BLaER1 (cell line): ENCODE measurements around the gene PTPRD.

Experiments
- H3K27ac ChIP-seq: shearing (Covaris generic); formaldehyde crosslinking; 2 replicates; pipeline ENCODE4 v1.8.1; 2022
- H3K27me3 ChIP-seq: shearing (Covaris generic); formaldehyde crosslinking; 2 replicates; pipeline ENCODE4 v1.8.1; 2022
- H3K36me3 ChIP-seq: shearing (Covaris generic); formaldehyde crosslinking; 2 replicates; pipeline ENCODE4 v1.8.1; 2022
- H3K4me1 ChIP-seq: shearing (Covaris generic); formaldehyde crosslinking; 2 replicates; pipeline ENCODE4 v1.8.1; 2022
- H3K4me2 ChIP-seq: shearing (Covaris generic); formaldehyde crosslinking; 2 replicates; pipeline ENCODE4 v1.8.1; 2022
- H3K4me3 ChIP-seq: shearing (Covaris generic); formaldehyde crosslinking; 2 replicates; pipeline ENCODE4 v1.8.1; 2022
- H3K9ac ChIP-seq: shearing (Covaris generic); formaldehyde crosslinking; 2 replicates; pipeline ENCODE4 v1.8.1; 2022
- H3K9me3 ChIP-seq: shearing (Covaris generic); formaldehyde crosslinking; 2 replicates; pipeline ENCODE4 v1.8.1; 2022
- H4K20me1 ChIP-seq: shearing (Covaris generic); formaldehyde crosslinking; 2 replicates; pipeline ENCODE4 v1.8.1; 2022
- Cebpa-rat ChIP-seq: shearing (Covaris generic); IDR thresholded peaks from 2 replicates; pipeline ENCODE4 v1.8.1; 2022

PTPRD gene

DNA sequence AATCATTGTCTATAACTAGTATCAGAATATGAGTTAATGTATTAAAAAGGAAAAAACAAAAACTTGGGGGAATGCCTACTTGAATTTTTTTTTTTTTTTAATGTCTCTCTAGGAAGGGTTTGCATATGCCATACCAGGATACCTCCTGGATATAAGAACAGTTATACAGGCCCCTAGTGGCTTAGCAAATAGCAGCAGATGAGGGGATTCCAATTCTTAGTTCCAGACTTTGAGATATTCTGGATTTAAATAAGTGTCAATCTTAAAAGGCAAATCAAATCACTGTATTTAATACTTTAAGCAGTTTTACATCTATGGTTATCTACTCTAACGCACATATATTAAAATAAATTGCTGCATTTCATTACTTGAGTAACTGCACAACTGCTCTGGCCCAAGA lies 1757.8 kb downstream of the PTPRD start:
- H4K20me1 ChIP-seq: no peaks in the 10 kb centered on the region
- H3K4me3 ChIP-seq: no peak overlapping the region
- H3K36me3 ChIP-seq: no peaks in the 10 kb centered on the region
- peaks cover 25% of the 10 kb centered on the region for H3K4me1 ChIP-seq
- no peak for TF ChIP-seq Cebpa-rat
- H3K9ac ChIP-seq: no peak overlapping the region
- H3K27ac ChIP-seq: no peak overlapping the region
- H3K27me3 ChIP-seq: no peaks in the 10 kb centered on the region
- H3K4me2 ChIP-seq: peak overlapping the region; percentile 84; the same call in 1 of the 2 replicates
- H3K9me3 ChIP-seq: no peaks in the 10 kb centered on the region

DNA sequence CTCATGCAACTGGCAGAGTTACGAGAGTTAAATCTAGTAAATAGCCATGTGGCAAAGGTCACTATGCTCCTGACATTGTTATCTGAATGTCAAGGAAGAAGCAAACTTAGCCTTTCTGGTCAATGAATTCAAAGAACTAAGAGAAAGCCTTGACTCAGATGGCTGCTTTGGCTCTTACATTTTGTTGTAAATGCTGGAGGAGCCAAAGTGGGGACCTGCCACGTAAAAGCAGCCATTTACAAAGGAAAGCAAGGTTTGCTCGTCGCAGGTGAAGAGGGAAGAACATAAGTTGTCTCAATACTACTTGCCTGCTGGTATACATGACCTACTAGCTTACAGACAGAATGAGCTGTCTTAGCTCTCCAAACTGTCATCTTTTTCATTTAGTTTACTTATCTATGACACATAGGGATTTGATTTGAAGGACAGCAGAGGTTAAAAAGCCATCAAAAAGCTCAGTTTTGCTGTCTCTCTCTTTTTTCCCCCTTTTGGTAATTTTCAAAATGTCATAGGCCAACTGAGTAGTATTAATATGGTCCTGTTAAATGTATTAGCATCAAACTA lies 1760.4 kb downstream of the PTPRD start:
- Histone ChIP-seq H4K20me1 (no peaks in the 10 kb centered on the region), H3K9ac (no peak overlapping the region), H3K36me3 (no peaks in the 10 kb centered on the region), H3K4me1 (peaks cover 19% of the 10 kb centered on the region), H3K4me2 (no peak overlapping the region), H3K4me3 (no peak overlapping the region), H3K27ac (no peak overlapping the region), H3K9me3 (no peaks in the 10 kb centered on the region), H3K27me3 (no peaks in the 10 kb centered on the region)
- no peak for TF ChIP-seq Cebpa-rat

DNA sequence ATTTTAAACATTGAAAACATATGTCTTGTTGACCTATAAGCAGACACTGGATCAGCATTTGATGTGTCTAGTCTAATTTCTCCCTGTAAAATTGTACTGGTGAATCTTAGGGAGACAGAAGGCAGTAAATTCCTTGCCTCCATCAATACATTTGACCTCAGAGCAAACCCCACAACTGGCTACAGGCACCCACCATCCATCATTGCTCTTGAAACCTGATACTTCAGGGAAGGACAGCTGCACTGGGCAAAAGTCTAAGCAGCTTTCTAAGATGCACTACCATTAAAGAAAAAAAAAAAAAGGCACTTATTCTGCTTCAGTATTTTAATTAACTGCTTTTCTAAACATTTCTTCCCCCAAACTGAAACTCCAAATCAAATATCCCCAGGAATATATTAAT lies 1761.9 kb downstream of the PTPRD start:
- H3K27ac ChIP-seq: no peak overlapping the region
- H4K20me1 ChIP-seq: no peaks in the 10 kb centered on the region
- no peaks in the 10 kb centered on the region for H3K9me3 ChIP-seq
- H3K4me3 ChIP-seq: no peak overlapping the region
- peaks cover 7% of the 10 kb centered on the region for H3K4me1 ChIP-seq
- TF ChIP-seq Cebpa-rat: no peak
- H3K27me3 ChIP-seq: no peaks in the 10 kb centered on the region
- no peak overlapping the region for H3K9ac ChIP-seq
- H3K4me2 ChIP-seq: no peak overlapping the region
- H3K36me3 ChIP-seq: no peaks in the 10 kb centered on the region

DNA sequence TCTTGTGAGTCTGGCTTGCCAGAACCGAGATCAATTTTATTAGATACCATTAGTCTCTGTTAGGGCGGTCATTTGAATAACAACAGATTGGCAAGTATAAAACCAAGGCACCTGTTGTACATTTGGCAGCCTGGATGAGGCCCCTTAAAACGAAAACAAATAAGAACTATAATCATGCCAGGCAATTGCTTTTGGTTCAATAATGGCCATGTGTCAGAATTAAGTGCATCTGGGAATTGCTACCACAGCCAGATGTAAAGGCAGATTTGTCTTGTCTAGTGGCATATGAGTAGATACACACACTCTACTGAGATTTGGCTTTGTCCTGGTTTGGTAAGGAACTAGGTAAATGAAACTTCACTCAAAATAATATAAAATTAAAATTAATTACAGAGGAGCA lies 1767.0 kb downstream of the PTPRD start:
- Histone ChIP-seq H3K9me3 (no peaks in the 10 kb centered on the region), H3K27me3 (no peaks in the 10 kb centered on the region), H4K20me1 (no peaks in the 10 kb centered on the region), H3K4me2 (no peak overlapping the region), H3K9ac (no peak overlapping the region), H3K4me3 (no peak overlapping the region), H3K27ac (no peak overlapping the region), H3K36me3 (no peaks in the 10 kb centered on the region), H3K4me1 (no peaks in the 10 kb centered on the region)
- no peak for TF ChIP-seq Cebpa-rat

DNA sequence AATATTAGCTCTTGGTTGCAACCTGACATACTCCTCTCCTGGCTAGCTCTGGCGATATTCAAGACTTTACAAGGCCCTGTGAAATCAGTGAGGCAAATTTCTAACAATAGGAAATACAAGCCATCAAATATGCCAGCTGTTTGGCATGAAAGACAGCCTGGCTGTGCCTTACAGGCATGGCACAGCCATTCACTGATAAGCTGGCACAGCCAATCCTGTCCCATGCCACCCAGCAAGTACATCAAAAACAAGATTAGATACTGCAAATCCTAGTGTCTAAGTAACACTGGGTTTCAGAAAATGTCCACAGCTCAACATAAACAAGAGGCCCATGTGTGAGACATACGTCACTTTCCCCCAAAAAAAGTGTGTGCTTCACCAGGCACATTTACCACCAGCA lies 1767.4 kb downstream of the PTPRD start:
- Histone ChIP-seq H3K9me3 (no peaks in the 10 kb centered on the region), H3K4me1 (no peaks in the 10 kb centered on the region), H3K4me3 (no peak overlapping the region), H3K4me2 (no peak overlapping the region), H3K27ac (no peak overlapping the region), H4K20me1 (no peaks in the 10 kb centered on the region), H3K9ac (no peak overlapping the region), H3K36me3 (no peaks in the 10 kb centered on the region), H3K27me3 (no peaks in the 10 kb centered on the region)
- no peak for TF ChIP-seq Cebpa-rat

DNA sequence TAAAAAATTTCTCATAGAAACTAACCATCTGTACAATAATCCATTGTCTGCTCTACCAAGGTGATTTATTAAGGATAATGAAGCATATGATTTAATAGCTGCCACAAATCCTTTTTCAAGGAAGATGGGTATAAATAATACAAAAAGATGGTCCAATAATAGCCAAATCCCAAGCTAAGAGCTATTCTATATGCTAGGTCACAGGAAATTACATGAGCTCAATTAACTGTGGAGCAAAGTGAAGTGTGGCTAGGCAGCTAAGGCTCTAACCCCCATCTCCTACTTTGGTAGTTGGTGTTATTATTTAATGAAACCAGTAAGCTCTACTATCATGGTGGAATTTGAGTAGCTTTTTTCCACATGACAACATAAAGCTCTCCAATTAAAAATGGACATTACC lies 1768.3 kb downstream of the PTPRD start:
- no peaks in the 10 kb centered on the region for H3K27me3 ChIP-seq
- no peak for TF ChIP-seq Cebpa-rat
- H3K9ac ChIP-seq: no peak overlapping the region
- H3K4me3 ChIP-seq: no peak overlapping the region
- H3K27ac ChIP-seq: no peak overlapping the region
- no peaks in the 10 kb centered on the region for H4K20me1 ChIP-seq
- H3K9me3 ChIP-seq: no peaks in the 10 kb centered on the region
- H3K4me1 ChIP-seq: no peaks in the 10 kb centered on the region
- H3K4me2 ChIP-seq: no peak overlapping the region
- H3K36me3 ChIP-seq: no peaks in the 10 kb centered on the region

DNA sequence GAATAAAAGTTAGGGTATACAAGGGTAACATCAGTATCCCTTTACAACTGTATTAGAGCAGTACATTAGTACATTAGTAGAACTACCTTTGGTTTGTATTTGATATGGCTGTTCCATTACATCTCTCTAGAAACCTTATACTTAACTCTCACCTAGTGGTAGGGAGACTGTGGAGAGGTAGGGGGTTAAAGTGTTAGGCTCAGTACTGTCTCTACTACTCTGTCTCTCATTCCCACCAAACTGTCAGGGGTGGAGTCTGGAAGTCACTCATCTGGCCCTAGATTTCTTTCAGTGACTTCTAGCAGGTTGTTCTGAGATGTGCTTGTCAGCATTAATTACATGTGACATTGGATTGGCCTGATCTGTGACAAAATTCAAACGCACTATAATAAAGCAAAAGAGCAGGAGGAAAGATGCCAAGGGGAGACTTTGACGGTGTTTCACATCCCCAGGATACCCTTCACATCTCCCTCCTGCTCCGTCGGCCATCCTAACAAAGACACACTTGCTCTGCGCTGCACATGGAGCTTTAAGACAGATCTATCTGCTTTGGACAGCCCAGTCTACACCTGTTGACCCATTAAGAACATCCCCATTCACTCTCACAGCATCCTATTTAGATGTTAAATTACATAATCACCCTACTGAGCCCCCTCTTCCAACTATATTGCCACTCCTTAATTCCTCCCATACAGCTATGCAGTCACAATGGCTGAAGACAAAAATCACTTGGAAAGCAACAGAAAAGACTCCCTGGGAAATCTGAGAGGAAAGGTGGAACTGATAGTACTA lies 1770.2 kb downstream of the PTPRD start:
- H3K27me3 ChIP-seq: no peaks in the 10 kb centered on the region
- H3K4me2 ChIP-seq: no peak overlapping the region
- H3K9me3 ChIP-seq: no peaks in the 10 kb centered on the region
- no peak overlapping the region for H3K27ac ChIP-seq
- no peaks in the 10 kb centered on the region for H4K20me1 ChIP-seq
- H3K4me1 ChIP-seq: no peaks in the 10 kb centered on the region
- no peak for TF ChIP-seq Cebpa-rat
- H3K4me3 ChIP-seq: no peak overlapping the region
- no peaks in the 10 kb centered on the region for H3K36me3 ChIP-seq
- no peak overlapping the region for H3K9ac ChIP-seq

DNA sequence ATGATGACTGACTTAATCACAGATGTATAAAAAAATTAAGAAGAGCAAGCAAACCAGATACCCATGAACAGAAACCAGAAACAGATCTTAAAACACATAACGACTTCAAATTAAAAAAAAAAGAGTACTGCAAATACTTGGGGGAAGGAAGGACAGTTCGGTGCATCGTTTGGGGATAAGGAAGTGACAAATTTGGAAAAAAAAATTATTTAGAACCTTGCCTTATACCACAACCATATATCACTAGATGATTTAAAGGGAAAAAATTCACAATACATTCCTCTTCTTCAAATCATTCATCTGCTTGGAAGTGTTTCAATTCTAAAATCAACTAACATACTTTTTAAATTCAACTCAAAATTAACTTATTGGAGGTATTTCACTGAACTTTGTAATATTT lies 1774.7 kb downstream of the PTPRD start:
- Histone ChIP-seq H3K9ac (no peak overlapping the region), H3K9me3 (no peaks in the 10 kb centered on the region), H3K4me3 (no peak overlapping the region), H4K20me1 (no peaks in the 10 kb centered on the region), H3K27me3 (no peaks in the 10 kb centered on the region), H3K27ac (no peak overlapping the region), H3K36me3 (no peaks in the 10 kb centered on the region), H3K4me1 (no peaks in the 10 kb centered on the region), H3K4me2 (no peak overlapping the region)
- TF ChIP-seq Cebpa-rat: no peak

DNA sequence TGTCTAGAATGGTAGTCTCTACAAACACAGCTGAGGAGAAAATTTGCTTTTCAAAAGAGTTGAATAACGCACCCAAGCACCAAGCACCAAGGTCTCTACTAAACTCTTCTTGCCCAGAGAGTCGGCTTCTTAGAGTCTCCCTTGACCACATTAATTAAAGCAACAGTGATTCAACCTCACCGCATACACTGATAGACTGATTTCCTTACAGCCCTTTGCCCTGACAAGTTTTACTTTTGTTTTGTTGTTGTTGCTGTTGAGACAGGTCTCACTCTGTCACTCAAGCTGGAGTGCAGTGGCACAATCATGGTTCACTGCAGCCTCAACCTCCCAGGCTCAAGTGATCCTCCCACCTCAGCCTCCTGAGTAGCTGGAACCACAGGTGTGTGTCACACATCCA lies 1777.5 kb downstream of the PTPRD start:
- no peaks in the 10 kb centered on the region for H3K4me1 ChIP-seq
- H3K36me3 ChIP-seq: no peaks in the 10 kb centered on the region
- H3K9me3 ChIP-seq: no peaks in the 10 kb centered on the region
- no peak overlapping the region for H3K27ac ChIP-seq
- no peak overlapping the region for H3K4me3 ChIP-seq
- no peak overlapping the region for H3K4me2 ChIP-seq
- no peaks in the 10 kb centered on the region for H4K20me1 ChIP-seq
- no peaks in the 10 kb centered on the region for H3K27me3 ChIP-seq
- TF ChIP-seq Cebpa-rat: no peak
- H3K9ac ChIP-seq: no peak overlapping the region

DNA sequence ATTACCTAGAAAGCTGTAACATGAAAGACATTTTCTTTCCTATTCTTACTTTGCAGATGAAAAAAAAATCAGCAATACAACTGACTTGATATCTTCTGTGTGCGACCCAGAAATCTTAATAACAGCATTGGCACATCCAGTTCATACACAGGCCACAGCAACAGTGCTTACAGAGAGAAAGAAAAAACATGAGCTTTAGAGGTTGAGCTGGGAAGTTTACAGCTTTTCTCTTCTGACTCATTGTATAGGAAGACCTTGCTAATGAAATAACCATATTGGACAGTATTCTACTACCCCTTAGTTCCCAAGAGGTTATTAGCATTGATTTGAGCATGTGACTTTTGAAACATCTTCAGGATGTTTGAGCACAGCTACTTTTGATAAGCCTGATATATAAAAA lies 1779.8 kb downstream of the PTPRD start:
- Histone ChIP-seq H3K27me3 (no peaks in the 10 kb centered on the region), H3K27ac (no peak overlapping the region), H3K9ac (no peak overlapping the region), H3K4me2 (no peak overlapping the region), H3K9me3 (no peaks in the 10 kb centered on the region), H3K4me1 (no peaks in the 10 kb centered on the region), H4K20me1 (no peaks in the 10 kb centered on the region), H3K36me3 (no peaks in the 10 kb centered on the region), H3K4me3 (no peak overlapping the region)
- no peak for TF ChIP-seq Cebpa-rat

DNA sequence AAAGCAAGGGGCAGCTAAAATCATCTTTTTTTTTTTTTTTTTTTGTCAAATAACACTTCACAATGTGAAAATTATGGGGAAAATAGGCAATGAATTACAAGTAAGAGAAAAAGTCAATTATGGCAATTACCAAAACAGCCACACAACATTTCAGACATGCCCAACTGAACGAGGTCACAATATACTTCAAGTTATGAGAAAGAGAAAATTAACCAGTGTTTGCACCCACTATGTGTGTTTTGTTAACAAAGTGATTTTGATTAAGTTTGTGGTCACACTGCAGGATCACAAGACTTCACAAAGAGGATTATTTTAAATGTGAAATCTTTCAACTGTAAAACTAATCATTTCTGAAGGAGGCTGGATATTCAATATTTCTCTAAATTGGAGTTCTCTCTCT lies 1780.4 kb downstream of the PTPRD start:
- TF ChIP-seq Cebpa-rat: no peak
- no peak overlapping the region for H3K9ac ChIP-seq
- H3K9me3 ChIP-seq: no peaks in the 10 kb centered on the region
- peak overlapping the region; percentile 18; the same call in 1 of the 2 replicates for H3K4me2 ChIP-seq
- no peak overlapping the region for H3K27ac ChIP-seq
- no peaks in the 10 kb centered on the region for H3K4me1 ChIP-seq
- no peaks in the 10 kb centered on the region for H3K36me3 ChIP-seq
- H3K27me3 ChIP-seq: no peaks in the 10 kb centered on the region
- H3K4me3 ChIP-seq: no peak overlapping the region
- H4K20me1 ChIP-seq: no peaks in the 10 kb centered on the region
